Esophagus muscularis mucosa (tissue), 4 donors: Measurements from ENCODE around the gene RAI1. TPM values are rescaled to one million over a fixed set of nuclear protein-coding genes. Genes with fewer than 3 reads are reported as not detected.

Experiments
- DNase-seq: peaks from one replicate; pipeline ENCODE4 v3.0.0-alpha.2; 2017; ENCODE audit errors: extremely low spot score
- H3K27ac ChIP-seq, 4 donors: fragments of 200-600 bp; sonication (generic); replicated peaks in 1 of 4; 1 replicate in 3 of 4; 2 replicates in 1 of 4; pipeline ENCODE4 v1.5.1; 2016 to 2019; ENCODE audit warnings: mild to moderate bottlenecking in 1 of 4
- H3K27me3 ChIP-seq, 4 donors: fragments of 200-600 bp; sonication (generic); one replicate each; pipeline versions ENCODE4 v1.5.1 to v1.6.0; 2016 to 2019
- H3K36me3 ChIP-seq, 4 donors: fragments of 200-600 bp; sonication (generic); one replicate each; pipeline ENCODE4 v1.5.1; 2016 to 2019
- H3K4me1 ChIP-seq, 4 donors: fragments of 200-600 bp; sonication (generic); one replicate each; pipeline ENCODE4 v1.5.1; 2016 to 2019
- H3K4me3 ChIP-seq, 4 donors: fragments of 200-600 bp; sonication (generic); 1 replicate in 2 of 4; 2 replicates in 2 of 4; pipeline ENCODE4 v1.5.1; 2016 to 2019; ENCODE audit warnings: mild to moderate bottlenecking in 4 of 4, moderate library complexity in 1 of 4
- H3K9me3 ChIP-seq, 4 donors: fragments of 200-600 bp; sonication (generic); 1 replicate in 3 of 4; 2 replicates in 1 of 4; pipeline ENCODE4 v1.5.1; 2016 to 2019
- CTCF ChIP-seq, 3 experiments: fragments of 200-600 bp in 2 of 3; fragments of 450-650 bp in 1 of 3; sonication (generic) in 2 of 3; IDR thresholded peaks; one replicate each; pipeline ENCODE4 v1.5.1; 2017 to 2019; ENCODE audit warnings: antibody characterized with exemption in 3 of 3, mild to moderate bottlenecking in 2 of 3, moderate library complexity in 1 of 3
- EP300 ChIP-seq: sonication (generic); formaldehyde crosslinking; IDR thresholded peaks from one replicate; pipeline ENCODE4 v1.6.1; 2017; ENCODE audit warnings: antibody characterized with exemption
- POLR2A ChIP-seq: fragments of 450-650 bp; IDR thresholded peaks from one replicate; pipeline ENCODE4 v1.6.1; 2017; ENCODE audit warnings: antibody characterized with exemption, moderate library complexity, mild to moderate bottlenecking, low read depth
- POLR2AphosphoS5 ChIP-seq, 2 donors: sonication (generic); formaldehyde crosslinking; IDR thresholded peaks; one replicate each; pipeline ENCODE4 v1.6.1; 2017; ENCODE audit warnings: antibody characterized with exemption in 2 of 2
- WGBS: methylation state at CpG from one replicate; pipeline ENCODE4 v1.1.5; 2018; 5-methylcytosine and 5-hydroxymethylcytosine counted together
- intact Hi-C: fragments of 100-400 bp; cut with DNase I; formaldehyde crosslinking; loops from one replicate; pipeline ENCODE4 v1.15.1; 2023
- total RNA-seq, 4 donors: library from RNA; depleted of rRNA; stranded (reverse); fragments of >200 nt; gene quantifications; one replicate each; pipeline versions ENCODE4 v1.1.0 to v1.2.1, GENCODE V29; 2016

The RAI1 gene
- total RNA-seq, 4 donors from 2014 or later = 18.7 to 41.3 (median 28.3) TPM

GRCh38 chr17:17841601-17842025 is 160.4 kb downstream of the RAI1 start:
- Histone ChIP-seq H3K9me3 (no peaks in the 10 kb centered on the region), H3K27ac (peak overlapping the region; percentile 95 to 100 (median 99)), H3K27me3 (no peaks in the 10 kb centered on the region), H3K36me3 (peaks cover 0 to 15% (median 8%) of the 10 kb centered on the region in 4 donors), H3K4me1 (peaks cover 50 to 56% (median 56%) of the 10 kb centered on the region in 4 donors), H3K4me3 (no peak overlapping the region)
- no CpG with 5 or more reads among the region's 1 CpG for WGBS
- DNase-seq = no peak
- no peak for TF ChIP-seq CTCF (IDR thresholded peaks at IDR 0.05)
- no peak for TF ChIP-seq POLR2AphosphoS5 (IDR thresholded peaks at IDR 0.05)
- TF ChIP-seq EP300 = no peak
- no peak for TF ChIP-seq POLR2A
- intact Hi-C loops = no loop called here

- H3K9me3 ChIP-seq = no peaks in the 10 kb centered on the region
- no peak overlapping the region for H3K4me3 ChIP-seq
- WGBS = 63% methylated on average over 4 of the region's 9 CpGs
Observed at GRCh38 chr17:17842111-17842876, 161.0 kb downstream of the RAI1 start.

GRCh38 chr17:17843096-17843495 is 161.8 kb downstream of the RAI1 start:
- H3K9me3 ChIP-seq = no peaks in the 10 kb centered on the region
- no peak overlapping the region for H3K4me3 ChIP-seq
- whole genome bisulfite sequencing = 92% methylated on average over 2 of the region's 4 CpGs
- no peaks in the 10 kb centered on the region for H3K27me3 ChIP-seq
- intact Hi-C loops = no loop called here
- DNase-seq = no peak
- H3K36me3 ChIP-seq = peaks cover 0 to 29% (median 20%) of the 10 kb centered on the region in 4 donors
- no peak for TF ChIP-seq POLR2AphosphoS5 (IDR thresholded peaks at IDR 0.05)
- TF ChIP-seq CTCF (IDR thresholded peaks at IDR 0.05) = no peak
- TF ChIP-seq EP300 = no peak
- no peak for TF ChIP-seq POLR2A
- peaks cover 36 to 51% (median 45%) of the 10 kb centered on the region in 4 donors for H3K4me1 ChIP-seq
- H3K27ac ChIP-seq = peak overlapping the region in 1 of 4 donors; percentile 95

More at GRCh38 chr17:17842111-17842876, 161.0 kb downstream of the RAI1 start:
- Histone ChIP-seq H3K4me1 (peaks cover 44 to 51% (median 50%) of the 10 kb centered on the region in 4 donors), H3K36me3 (peaks cover 0 to 22% (median 15%) of the 10 kb centered on the region in 4 donors), H3K27me3 (no peaks in the 10 kb centered on the region), H3K27ac (peak overlapping the region; percentile 37 to 100 (median 97))
- intact Hi-C loops = no loop called here
- DNase-seq = no peak
- TF ChIP-seq POLR2AphosphoS5 (IDR thresholded peaks at IDR 0.05) (no peak), EP300 (no peak), POLR2A (no peak), CTCF (IDR thresholded peaks at IDR 0.05) (no peak)

GRCh38 chr17:17844079-17844478 is 162.8 kb downstream of the RAI1 start:
- intact Hi-C loops = no loop called here
- Histone ChIP-seq H3K27ac (no peak overlapping the region), H3K4me3 (no peak overlapping the region), H3K36me3 (peaks cover 0 to 29% (median 20%) of the 10 kb centered on the region in 4 donors), H3K4me1 (peaks cover 34 to 51% (median 45%) of the 10 kb centered on the region in 4 donors), H3K9me3 (no peaks in the 10 kb centered on the region), H3K27me3 (no peaks in the 10 kb centered on the region)
- WGBS = 66% methylated on average over 7 of the region's 7 CpGs
- DNase-seq = no peak
- TF ChIP-seq POLR2AphosphoS5 (IDR thresholded peaks at IDR 0.05) = no peak
- no peak for TF ChIP-seq EP300
- no peak for TF ChIP-seq POLR2A
- no peak for TF ChIP-seq CTCF (IDR thresholded peaks at IDR 0.05)
